Retinal pigment epithelial cell (primary cell): ENCODE results near the gene OXT.
A peak's percentile ranks its signal among the peaks of the same experiment; 100 is the strongest.
"Not testable (repeated sequence)": the region's sequence is repeated elsewhere in the genome, so short reads cannot be mapped to it uniquely, and the experiment has no call there.

Experiments used
- DNase-seq: peaks from one replicate; pipeline ENCODE4 v3.0.0-alpha.2; 2010; ENCODE audit warnings: low read depth
- H3K4me3 ChIP-seq: 2 replicates; pipeline ENCODE4 v1.5.1; 2011; ENCODE audit warnings: mild to moderate bottlenecking, low read length, control low read depth, moderate library complexity
- CTCF ChIP-seq: conservative IDR thresholded peaks from 2 replicates; pipeline ENCODE4 v1.5.1; 2011; ENCODE audit warnings: low read depth, low read length, control low read depth, inconsistent platforms

OXT gene

GRCh38 chr20:3111507-3111906, 40.1 kb downstream of the OXT start:
- TF ChIP-seq CTCF: no peak
- no peak for DNase-seq
- H3K4me3 ChIP-seq: no peak overlapping the region

- no peak for TF ChIP-seq CTCF
These were observed 40.6 kb downstream of the OXT start for GRCh38 chr20:3111995-3112394.

DNA sequence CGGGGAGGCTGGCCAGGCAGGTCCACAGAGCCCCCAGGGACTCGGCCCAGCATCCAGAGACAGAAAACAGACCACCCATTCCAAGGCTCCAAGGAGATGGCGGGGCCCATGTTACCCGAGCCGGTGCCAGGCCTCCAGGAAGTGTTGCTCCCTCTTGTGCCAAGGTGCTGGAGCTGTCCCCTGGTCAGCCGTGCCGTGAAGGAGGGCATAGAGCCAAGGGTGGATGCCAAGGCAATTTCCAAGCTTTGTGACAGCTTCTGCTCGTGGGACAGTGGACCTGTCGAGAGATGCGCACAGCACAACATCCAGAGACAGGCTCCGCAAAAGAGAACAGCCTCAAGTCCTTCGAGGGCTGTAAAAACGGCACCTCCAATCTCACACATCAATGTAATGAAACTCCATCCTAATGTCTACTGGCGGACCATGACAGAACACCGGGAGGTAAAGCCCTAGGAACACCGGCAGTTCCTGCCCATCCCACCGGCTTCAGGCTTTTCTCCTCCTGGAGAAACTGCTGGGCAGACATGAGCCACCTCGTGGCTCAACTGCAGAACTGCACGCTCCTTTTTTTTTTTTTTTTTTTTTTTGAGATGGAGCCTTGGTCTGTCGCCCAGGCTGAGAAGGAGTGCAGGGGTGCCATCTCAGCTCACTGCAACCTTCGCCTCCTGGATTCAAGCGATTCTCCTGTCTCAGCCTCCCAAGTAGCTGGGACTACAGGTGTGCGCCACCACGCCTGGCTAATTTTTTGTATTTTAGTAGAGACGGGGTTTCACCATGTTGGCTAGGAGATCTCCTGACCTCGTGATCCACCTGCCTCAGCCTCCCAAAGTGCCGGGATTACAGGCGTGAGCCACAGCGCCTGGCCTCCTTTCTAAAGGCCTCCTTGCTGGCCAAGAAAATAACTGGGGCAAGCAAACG, 44.0 kb downstream of the OXT start:
- no peak overlapping the region for H3K4me3 ChIP-seq
- peak; percentile 5 for DNase-seq
- peak; percentile 78 for TF ChIP-seq CTCF

More at GRCh38 chr20:3111995-3112394, 40.6 kb downstream of the OXT start:
- no peak overlapping the region for H3K4me3 ChIP-seq
- DNase-seq: no peak

GRCh38 chr20:3116341-3116740, 44.9 kb downstream of the OXT start:
- no peak for DNase-seq
- TF ChIP-seq CTCF: no peak

GRCh38 chr20:3117839-3118379, 46.5 kb downstream of the OXT start:
- DNase-seq: peak; percentile 5
- not testable (repeated sequence) for H3K4me3 ChIP-seq

More at GRCh38 chr20:3116341-3116740, 44.9 kb downstream of the OXT start:
- H3K4me3 ChIP-seq: no peak overlapping the region

GRCh38 chr20:3119044-3119443, 47.6 kb downstream of the OXT start:
- no peak for TF ChIP-seq CTCF
- no peak for DNase-seq

More at GRCh38 chr20:3117839-3118379, 46.5 kb downstream of the OXT start:
- peak; percentile 51 for TF ChIP-seq CTCF

DNA sequence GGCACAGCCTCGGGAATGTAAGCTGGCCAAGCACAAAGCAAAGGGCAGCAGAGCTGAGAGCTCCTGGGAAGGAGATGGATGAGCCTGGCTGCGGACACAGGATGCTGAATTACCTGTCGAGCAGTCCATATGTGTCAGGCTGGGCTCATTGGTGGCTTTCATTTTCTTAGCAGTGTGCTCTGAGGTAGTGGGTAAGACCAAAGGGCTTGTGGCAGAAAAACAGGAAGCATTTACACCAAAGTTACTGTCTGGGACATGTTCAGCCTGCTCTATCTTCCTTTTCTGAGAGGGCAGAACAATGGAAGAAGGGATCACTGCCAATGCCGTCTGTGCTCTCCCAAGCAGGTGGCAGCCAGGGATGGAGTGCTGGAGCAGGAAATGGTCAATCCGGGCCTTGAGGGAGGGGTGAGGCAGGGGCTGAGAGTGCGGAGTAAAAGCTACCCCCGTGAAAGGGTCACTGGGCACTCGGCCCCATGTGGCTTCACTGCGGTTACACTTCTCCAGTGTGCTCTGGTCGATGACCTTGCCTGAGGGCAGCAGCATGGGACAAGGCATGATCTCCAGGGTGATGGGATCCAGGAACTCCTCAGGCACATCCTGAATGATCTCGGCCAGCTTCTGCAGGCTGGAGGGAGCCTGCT, 50.0 kb downstream of the OXT start:
- H3K4me3 ChIP-seq: no peak overlapping the region
- no peak for TF ChIP-seq CTCF
- DNase-seq: no peak

More at GRCh38 chr20:3119044-3119443, 47.6 kb downstream of the OXT start:
- no peak overlapping the region for H3K4me3 ChIP-seq
